GM21390 (cell line): ENCODE results near the gene RTEL1.

ENCODE experiments used
- ATAC-seq: cut with Tn5 transposase; IDR thresholded peaks from one replicate; pipeline ENCODE4 v1.9.1; 2021; ENCODE audit not compliant: unreplicated experiment

The RTEL1 gene

DNA sequence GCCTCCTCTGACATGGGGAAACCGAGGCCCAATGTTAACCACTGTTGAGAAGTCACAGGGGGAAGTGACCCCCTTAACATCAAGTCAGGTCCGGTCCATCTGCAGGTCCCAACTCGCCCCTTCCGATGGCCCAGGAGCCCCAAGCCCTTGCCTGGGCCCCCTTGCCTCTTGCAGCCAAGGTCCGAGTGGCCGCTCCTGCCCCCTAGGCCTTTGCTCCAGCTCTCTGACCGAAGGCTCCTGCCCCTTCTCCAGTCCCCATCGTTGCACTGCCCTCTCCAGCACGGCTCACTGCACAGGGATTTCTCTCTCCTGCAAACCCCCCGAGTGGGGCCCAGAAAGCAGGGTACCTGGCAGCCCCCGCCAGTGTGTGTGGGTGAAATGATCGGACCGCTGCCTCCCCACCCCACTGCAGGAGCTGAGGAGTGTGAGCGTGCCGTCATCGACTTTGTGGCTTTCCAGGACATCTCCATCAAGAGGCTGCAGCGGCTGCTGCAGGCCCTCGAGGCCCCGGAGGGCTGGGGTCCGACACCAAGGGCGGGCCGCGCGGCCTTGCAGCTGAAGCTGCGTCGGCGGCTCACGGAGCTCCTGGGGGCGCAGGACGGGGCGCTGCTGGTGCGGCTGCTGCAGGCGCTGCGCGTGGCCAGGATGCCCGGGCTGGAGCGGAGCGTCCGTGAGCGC is 39.9 kb downstream of the RTEL1 start:
- ATAC-seq, result no peak

DNA sequence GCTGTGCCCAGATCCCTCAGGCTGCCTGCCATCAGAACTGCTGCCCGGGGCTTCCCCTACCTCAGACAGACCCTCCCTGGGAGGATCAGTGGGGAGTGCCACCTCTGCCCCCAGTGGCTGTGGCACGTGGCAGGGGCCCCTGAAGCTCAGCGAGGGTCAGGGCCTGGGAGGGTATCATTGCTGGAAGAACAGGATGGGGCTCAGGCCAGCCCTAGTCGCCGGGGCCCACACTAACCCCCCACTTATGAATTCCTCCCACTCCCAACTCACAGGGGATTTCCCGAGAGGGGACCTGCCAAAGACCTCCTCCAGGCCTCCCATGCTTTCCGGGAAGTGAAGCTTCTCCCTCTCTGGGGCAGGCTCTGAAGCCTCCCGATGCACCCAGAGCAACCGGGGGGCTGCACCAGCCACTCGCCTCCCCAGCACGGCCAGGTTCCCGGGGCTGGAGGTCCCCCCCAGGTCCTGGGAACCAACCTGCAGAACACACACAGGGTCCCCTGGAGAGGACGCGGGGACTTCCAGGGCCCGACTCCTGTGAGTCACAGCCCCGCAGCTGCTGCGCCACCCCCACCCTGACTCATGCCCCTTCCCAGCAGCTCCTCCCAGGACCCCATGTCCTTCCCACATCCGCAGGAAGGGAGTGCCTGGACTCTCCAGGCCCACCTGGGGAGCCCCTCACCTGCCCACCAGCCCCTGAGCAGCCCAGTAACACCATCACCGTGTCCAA is 40.8 kb downstream of the RTEL1 start:
- no peak for ATAC-seq

DNA sequence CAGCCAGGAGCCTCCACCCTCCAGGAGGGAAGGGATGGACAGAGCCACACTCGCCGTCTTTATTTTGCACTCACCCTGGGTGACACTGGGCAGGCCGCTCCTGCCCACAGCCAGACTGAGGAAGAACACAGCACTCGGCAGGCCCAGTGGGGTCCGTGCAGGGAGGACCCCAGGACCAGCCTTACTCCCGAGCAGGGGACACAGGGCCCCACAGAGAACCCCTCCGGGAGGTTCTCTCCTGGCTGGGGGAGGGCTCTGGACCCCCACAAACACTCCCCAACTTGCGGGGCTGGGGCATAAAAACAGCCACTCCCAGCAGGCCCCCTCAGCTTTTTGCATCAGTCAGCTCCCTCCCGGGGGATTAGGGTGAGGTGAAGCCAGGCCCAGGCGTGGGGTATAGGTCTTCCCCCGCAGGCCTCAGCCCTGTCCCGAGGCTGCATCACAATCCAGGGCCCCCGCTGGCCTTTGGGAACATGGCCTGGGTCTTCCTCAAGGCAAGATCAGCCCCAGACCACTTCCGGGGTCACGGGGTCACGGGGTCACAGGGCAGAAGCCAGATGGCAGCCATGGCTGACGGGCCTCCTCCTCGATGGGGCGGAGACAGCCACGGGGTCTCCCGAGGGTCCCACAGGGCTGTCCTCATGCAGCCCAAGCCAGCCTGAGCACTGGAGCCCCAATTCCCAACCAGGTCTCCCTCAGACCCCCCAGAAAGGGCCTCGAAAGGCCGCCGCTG is 41.5 kb downstream of the RTEL1 start:
- ATAC-seq, result no peak

DNA sequence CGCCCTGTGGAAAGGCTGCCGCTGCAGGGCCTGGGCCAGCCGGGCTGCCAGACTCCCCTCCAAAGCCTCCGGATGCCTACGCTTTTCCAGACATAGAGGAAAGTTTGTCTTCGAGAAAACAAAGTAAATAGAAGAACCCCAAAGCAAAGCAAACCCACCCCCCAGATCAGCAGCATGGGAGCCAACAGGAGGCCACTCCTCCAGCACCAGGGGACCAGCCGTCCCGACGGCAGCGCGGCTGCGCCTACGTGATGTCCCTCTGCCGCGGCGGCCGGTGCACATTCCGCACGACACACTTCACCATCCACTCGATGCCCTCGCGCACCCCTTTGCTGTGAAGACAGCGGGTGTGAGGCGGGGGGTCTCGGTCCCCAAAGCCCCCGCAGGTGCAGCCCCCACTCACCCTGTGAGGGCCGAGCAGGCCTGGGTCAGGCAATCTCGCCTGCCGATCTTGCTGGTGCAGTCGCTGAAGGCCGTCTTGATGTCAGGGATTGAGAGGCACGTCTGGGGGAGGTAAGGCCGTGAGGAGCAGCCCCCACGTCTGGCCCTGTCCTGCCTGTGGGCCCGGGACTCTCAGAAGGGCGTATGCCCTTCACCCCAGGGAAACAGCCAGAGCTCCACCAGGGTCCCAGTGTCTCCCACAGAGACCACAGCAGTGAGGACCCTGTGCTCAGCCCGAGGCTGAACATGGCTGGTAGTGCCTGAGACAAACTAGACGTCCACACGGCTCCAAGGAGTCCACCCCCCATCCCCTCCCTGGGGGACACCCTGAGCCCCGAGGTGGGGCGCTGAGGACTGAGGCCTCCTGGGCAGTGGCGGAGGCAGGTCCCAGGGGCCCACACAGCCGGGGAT is 42.3 kb downstream of the RTEL1 start:
- no peak for ATAC-seq

DNA sequence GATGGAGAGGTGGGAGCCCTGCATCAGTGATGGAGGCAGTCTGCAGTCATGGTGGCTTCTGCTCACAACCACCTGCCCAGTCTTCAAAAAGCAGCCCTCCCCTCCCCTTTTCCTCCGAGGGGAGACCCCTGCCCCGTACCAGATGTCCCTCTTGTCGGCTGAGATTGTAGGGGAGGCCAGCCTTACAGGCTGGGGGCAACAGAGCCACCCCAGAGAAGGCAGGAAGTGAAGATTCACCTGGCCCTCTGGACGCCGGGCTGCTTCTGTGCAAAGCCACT is 42.9 kb downstream of the RTEL1 start:
- ATAC-seq, result no peak

DNA sequence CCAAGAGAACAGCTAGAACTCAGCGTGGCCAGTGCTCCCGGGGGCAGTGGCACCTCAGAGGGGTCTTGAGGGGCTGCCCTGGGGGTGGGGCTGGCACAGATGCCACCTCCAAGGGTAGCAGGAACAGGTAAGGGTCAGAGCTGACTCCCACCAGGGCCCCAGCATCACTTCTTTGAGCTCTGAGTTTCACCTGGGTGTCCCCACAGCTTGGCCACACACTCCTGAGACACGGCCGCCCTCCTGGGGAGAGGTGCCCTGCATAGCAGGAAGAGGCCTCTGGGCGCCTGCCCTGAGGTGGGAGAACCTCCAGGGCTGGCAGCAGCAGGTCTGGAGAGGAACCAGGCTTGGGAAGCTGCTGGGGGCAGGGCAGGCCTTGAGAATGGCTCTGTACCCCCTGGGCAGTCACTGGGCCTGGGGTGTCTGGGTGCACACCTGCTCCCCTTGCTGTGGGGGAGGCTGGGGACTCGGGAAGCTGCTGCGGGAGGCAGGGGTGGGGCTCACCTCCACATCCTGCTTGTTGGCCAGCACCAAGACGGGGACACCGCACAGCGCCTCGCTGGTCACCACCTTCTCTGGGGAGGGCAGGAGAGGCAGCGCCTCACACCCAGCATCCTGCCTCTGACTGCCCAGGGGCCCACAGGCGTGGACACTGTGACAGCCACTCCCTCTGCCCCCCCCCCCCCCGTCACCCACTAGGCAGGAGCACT is 43.4 kb downstream of the RTEL1 start:
- no peak for ATAC-seq

DNA sequence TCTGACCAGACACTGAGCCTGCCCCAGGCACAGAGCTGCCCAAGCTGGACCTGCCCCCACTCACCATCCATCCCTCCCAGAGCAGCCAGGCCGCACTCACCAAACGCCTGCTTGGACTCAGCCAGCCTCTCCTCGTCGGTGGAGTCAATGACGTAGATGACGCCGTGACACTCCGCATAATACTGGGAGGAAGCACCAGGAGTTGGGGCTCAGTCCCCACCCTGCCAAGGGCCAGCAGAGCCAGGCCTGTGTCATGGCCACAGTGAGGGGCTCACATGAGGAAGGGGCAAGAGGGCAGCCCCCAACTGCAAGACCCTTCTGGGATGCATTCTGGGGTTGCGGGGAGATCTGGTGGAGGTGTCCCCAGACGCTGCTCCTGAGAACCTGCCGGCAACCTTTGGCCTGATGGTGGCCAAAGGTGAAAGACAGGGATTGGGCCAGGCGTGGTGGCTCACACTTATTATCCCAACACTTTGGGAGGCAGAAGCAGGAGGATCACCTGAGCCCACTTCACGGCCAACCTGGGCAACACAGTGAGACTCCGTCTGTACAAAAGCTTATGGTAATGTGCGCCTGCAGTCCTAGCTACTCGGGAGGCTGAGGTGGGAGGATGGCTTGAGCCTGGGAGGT is 44.0 kb downstream of the RTEL1 start:
- ATAC-seq, result no peak

DNA sequence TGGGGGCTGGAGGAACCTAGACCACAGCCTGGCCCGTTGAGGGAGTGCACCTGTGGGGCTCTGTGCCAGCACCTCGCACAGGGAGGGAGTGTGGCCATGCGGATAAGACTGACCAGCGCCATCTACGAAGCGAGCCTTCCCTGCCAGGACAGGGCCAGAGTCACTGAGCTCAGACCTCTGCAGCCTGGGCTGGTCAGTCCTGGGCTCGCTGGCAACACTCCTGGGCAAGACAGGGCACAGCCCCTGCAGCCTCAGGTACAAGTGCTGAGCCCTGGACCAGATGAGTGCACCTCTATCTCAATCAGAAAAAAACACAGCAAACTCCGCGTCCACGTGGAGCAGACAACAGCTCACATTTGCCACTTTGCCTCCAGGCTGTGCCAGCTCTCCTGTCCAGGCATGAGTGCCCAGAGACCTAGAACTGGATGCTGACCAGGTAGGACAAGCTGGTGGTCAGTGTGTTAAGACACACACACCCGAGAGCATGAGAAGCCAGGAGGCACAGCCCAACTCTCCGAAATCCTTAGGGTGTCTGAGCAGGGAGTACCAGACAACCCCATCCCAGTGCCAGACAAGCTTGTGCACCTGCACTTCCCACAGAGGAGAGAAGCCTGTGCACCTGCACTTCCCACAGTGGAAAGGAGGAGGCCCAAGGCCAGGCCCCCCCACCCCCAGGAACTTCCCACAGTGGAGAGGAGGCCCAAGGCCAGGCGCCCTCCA is 44.8 kb downstream of the RTEL1 start:
- no peak for ATAC-seq

DNA sequence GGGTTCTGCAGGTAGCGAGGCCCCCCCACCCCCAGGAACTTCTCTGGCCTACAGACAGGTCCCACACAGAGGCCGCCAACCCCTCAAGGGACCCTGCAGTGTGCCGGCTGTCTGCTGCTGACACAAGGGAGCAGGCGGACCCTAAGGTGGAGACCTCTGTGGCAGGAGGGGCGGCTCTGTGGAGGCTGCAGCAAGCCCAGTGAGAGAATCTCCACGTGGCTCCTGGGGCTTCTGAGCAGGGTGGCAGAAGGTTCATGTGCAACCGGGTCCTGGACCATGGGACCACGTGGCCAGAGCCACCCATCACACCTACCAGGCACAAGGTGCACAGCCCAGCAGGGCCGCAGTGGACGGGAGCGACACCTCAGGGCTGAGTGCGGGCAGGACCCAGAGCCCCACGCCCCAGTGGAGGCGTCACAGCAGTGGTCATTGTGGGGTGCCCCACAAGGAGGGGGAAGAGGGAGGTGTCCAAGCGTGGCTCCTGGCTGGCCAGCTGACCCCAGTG is 45.4 kb downstream of the RTEL1 start:
- no peak for ATAC-seq

DNA sequence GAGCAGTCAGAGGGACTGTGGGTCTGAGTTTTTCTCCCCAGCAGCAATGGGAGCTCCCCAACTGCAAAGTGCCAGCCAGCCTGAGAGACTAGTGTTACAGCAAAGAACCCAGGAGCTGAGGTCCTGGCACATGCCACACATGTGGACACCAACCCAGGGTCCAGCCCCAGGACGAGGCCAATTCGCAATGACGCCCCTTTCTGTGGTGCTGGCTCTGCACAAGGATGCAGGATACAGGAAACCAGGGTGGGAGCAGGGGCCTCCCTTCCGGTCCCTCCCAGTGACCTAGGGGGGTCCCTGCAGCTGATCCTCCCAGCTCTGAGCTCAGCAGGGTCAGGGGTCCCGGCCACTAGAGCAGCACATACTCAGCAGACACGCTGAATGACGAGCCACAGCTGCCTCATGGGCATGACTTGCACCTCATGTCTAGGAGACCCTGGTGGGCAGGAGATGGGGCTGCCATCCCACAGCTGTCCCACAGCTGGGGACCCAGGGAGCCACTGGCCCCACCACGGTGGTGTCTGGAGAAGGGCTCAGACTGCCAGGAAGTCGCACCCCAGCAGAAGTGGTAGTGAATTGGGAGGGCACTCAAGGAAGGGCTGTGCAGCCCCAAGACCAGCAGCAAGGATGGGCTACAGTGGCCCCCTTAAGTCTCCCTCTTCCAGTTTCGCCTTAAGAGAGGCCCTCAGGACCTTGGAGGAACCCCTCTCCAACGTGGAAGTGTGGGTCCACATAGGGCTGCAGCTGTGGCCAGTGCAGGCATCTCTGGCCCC is 46.0 kb downstream of the RTEL1 start:
- ATAC-seq, result no peak

DNA sequence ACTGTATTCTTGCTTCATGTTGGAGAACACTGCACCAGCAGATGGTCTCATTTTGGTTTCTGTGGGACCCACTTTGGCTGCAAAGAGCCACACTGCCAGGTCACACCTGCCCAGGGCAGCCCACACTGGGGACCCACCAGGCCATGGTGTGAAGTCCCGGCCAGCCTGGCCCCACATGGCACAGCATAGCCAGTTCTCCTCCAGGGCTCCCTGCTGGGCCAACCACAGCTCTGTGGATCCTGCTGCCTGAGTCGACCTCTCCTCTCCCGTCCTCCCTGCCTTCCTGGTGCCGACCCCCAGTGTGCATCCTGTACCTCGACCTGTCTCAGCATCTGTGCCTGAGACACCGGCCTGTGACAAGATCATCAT is 46.6 kb downstream of the RTEL1 start:
- no peak for ATAC-seq

DNA sequence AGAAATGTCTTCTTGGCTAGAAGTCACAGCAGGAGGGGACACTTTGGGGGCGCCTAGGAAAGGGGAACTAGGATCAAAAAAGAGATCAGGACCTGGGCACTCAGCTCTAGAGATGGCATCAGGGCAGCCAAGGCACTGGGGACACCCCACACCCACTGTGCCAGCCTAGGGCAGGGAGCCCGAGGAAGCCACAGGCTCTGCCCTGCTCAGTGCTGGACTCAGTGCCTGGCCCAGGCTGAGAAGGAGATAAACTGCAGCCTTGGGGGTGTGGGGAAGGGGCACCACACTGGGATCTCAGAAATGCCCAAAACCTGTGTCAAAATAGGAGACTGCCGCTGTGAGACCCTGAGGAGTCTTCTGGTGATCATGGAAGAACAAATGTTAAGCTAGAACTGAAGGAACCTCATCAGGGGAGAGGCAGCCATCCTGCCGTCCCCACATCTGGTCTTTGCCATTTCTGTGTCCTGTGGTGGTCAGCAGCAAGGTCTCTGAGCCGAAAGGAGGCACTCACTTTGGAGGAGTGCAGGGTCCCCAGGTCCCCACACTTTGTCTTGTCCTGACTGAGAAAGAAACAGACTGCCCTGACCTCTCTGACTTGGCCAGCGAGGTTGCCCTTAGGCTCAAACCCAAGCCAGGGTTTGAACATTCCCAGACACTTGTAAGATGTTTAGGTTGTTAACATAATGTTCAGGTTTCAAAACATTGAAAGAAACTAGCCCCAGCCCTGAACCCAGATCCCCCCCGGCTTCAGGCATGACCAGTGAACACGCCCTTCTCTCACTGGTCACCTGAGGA is 47.3 kb downstream of the RTEL1 start:
- ATAC-seq, result no peak

DNA sequence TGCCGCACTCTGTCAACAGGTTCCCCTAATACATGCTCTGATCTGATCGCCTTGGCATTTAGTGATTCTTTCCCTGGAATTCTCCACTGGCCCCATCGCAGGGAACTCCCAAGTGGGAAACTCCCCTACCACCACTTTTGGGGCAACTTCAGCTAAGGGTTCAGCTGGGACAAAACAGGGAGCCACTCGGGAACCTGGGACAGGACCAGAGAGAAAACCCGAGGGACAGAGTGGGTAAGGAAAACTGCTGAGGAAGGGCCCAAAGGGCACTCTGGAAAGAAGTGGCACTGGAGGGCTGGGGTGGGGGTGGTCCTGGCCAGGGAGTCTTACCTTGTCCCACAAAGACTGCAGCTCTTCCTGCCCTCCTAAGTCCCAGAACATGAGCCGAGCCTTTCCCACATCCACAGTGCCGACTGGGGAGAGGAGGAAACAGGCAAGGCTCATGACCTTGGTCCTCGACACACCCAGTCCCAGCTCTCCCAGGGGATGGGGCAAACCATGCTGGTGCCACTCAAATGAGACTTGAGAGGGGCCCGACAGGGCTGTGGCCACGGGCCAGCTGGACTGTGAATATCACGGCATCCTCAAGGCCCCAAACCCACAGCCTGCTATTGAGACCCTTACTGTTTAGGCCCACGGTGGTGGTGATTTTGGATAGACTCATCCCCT is 48.0 kb downstream of the RTEL1 start:
- no peak for ATAC-seq

DNA sequence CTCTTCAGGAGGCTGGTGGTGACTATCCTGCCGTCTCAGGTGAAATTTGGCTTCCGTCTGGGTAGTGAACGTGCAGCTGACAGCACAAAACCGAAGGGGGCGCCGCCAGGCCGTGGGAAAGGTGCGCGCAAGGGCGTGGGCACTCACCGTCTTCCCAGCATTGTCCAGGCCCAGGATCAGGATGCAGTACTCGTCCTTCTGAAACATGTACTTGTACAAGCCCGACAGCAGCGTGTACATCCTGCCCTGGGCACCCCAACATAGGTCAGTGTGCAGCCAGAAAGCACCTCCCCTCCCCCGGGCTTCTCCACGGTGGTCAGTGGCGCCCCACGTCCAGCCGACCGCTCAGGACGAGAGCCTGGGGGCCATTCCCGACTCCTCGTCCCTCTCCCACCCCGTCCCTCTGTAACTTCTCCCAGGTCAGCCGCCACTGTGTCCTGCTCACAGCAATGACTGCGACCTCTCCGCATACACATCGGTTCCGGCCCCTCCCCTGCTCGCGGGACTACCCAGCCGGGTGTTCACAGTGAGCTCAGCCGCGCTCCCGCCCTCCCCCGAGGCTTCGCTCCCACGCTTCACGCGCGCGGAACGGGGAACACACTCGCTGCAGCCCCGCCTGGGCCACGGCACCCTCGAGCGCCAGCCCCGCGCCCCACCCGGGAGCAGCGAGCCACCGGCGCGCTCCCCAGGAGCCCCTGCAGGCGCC is 48.9 kb downstream of the RTEL1 start:
- ATAC-seq, result no peak

DNA sequence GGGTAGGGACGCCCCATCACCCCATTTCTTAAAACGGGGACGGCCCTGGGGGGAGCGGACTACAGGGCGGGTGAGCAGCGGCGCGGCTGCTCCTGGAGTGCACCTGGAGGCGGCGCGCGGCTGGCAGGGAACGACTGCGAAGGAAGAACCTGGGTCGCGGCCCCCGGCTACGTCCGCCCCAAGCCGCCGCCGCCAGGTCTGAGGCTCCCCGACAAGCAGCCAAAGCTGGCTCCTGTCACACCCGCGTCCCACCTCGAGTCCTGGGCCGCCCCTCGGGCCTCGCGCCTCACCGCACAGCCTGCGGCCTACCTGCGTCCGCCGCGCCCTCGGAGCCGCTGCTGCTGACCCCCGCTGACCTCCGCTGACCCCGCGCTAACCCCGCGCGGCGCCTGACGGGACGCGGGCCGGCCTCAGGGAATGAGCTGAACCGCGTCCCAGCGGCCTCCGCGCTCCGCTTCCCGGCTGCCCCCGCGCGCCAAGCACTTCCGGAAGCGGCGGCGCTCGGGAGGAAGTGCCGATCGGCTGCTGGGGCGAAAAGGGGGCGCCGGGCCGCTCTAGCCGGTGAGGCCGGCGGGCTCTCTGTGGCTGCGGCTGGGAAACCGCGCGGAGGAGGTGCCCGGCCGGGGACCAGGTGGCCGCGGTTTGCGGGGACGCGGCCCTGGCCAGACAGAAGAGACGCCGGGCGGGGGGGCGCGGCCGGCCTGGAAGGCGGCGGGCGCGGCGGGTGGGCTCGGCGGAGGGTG is 49.6 kb downstream of the RTEL1 start, which contains the start of the genes ARFRP1 and ZGPAT:
ARFRP1 (minus strand) TSS at position 419 of the 743 bp plus-strand sequence. CDS start 885 bp downstream, outside the sequence.
ZGPAT (plus strand) TSS at position 482 of the 743 bp plus-strand sequence. CDS start 542 bp downstream, outside the sequence.
- ATAC-seq, result peak; percentile 65
